Measurements from ENCODE around the gene NPHP4. TPM values are rescaled to one million over a fixed set of nuclear protein-coding genes. Genes with fewer than 3 reads are reported as not detected.

NPHP4 gene
- total RNA-seq, 1 experiment from 2014 or later: 20.0 TPM

GRCh38 chr1:6035303-6035702, 43.1 kb upstream of the NPHP4 start (continued):
- no peak for TF ChIP-seq EZH2phosphoT487 (IDR thresholded peaks at IDR 0.05; ENCODE audit: borderline replicate concordance)
- no peak for TF ChIP-seq SP1 (IDR thresholded peaks at IDR 0.05; ENCODE audit: low read depth)
- no peak for TF ChIP-seq CEBPB (IDR thresholded peaks at IDR 0.05; ENCODE audit: low read depth)
- TF ChIP-seq ZNF274 (IDR thresholded peaks at IDR 0.05; ENCODE audit: low read depth, low read length): no peak
- no peak for TF ChIP-seq SRF (IDR thresholded peaks at IDR 0.05; ENCODE audit: low read depth)
- TF ChIP-seq ELF1 (IDR thresholded peaks at IDR 0.05; ENCODE audit: borderline replicate concordance, low read depth): no peak

- H3K27me3 ChIP-seq (ENCODE audit: insufficient read depth, low read length): no peaks in the 10 kb centered on the region
- no peaks in the 10 kb centered on the region for H3K4me1 ChIP-seq (ENCODE audit: control insufficient read depth in 1 of 2, insufficient read depth in 2 of 2, low read length in 2 of 2)
- intact Hi-C loops (cut with micrococcal nuclease): no loop called here
- H3K27ac ChIP-seq (ENCODE audit: low read depth, low read length): no peak overlapping the region
- H3K4me2 ChIP-seq (ENCODE audit: low read length): no peak overlapping the region
- CTCF ChIA-PET: interaction anchor here (1.2 to 1.7 kb wide), 2 partner anchors 9 to 211 kb away, joined by 5 to 8 read pairs; no protein-coding TSS in a partner anchor
- DNase-seq (ENCODE audit: low read depth, low spot score) (no peak), ATAC-seq (no peak; the same call in 1 of the 2 replicates)
- POLR2A ChIA-PET: interaction anchor here (0.9 kb wide), 1 partner anchor 9 kb away, joined by 4 read pairs; no protein-coding TSS in a partner anchor
- H4K20me1 ChIP-seq (ENCODE audit: insufficient read depth): no peaks in the 10 kb centered on the region
- no peaks in the 10 kb centered on the region for H3K9me3 ChIP-seq (ENCODE audit: control insufficient read depth in 1 of 2, insufficient read depth in 1 of 2, low read depth in 1 of 2, low read length in 2 of 2)
- H3K36me3 ChIP-seq (ENCODE audit: control insufficient read depth in 1 of 2, insufficient read depth in 2 of 2, low read length in 2 of 2): no peaks in the 10 kb centered on the region
- no peak overlapping the region for H3K4me3 ChIP-seq (replicated peaks in 1 of 2; ENCODE audit: low read depth in 1 of 2, low read length in 2 of 2)
- H3K9ac ChIP-seq (ENCODE audit: low read length): no peak overlapping the region
- RAD21 ChIA-PET (ENCODE audit: low non-redundant PET in 1 of 2, low total read pairs in 2 of 2, uncharacterized antibody in 2 of 2, unreplicated experiment in 2 of 2): no interaction called here
- TF ChIP-seq SRF (IDR thresholded peaks at IDR 0.05; ENCODE audit: low read depth) (no peak), EGR1 (IDR thresholded peaks at IDR 0.05; ENCODE audit: low read depth) (no peak)
- no peaks in the 10 kb centered on the region for H3K79me2 ChIP-seq (ENCODE audit: insufficient read depth, low read length)
- no TSS peak for BruUV-seq (replicated peaks)
- H2AFZ ChIP-seq (ENCODE audit: low read depth, low read length, poor library complexity, severe bottlenecking): no peak overlapping the region
- no peaks in the 10 kb centered on the region for H3K9me2 ChIP-seq (ENCODE audit: insufficient read depth)
These were observed 42.5 kb upstream of the NPHP4 start for GRCh38 chr1:6034750-6035096.

- intact Hi-C loops (cut with micrococcal nuclease): no loop called here
- RAD21 ChIA-PET (ENCODE audit: low non-redundant PET in 1 of 2, low total read pairs in 2 of 2, uncharacterized antibody in 2 of 2, unreplicated experiment in 2 of 2): no interaction called here
- H3K4me1 ChIP-seq (ENCODE audit: control insufficient read depth in 1 of 2, insufficient read depth in 2 of 2, low read length in 2 of 2): no peaks in the 10 kb centered on the region
- H3K27me3 ChIP-seq (ENCODE audit: insufficient read depth, low read length): no peaks in the 10 kb centered on the region
- DNase-seq (ENCODE audit: low read depth, low spot score) (no peak), ATAC-seq (peak; percentile 91)
- no peak overlapping the region for H2AFZ ChIP-seq (ENCODE audit: low read depth, low read length, poor library complexity, severe bottlenecking)
- TF ChIP-seq, protein P1, sequence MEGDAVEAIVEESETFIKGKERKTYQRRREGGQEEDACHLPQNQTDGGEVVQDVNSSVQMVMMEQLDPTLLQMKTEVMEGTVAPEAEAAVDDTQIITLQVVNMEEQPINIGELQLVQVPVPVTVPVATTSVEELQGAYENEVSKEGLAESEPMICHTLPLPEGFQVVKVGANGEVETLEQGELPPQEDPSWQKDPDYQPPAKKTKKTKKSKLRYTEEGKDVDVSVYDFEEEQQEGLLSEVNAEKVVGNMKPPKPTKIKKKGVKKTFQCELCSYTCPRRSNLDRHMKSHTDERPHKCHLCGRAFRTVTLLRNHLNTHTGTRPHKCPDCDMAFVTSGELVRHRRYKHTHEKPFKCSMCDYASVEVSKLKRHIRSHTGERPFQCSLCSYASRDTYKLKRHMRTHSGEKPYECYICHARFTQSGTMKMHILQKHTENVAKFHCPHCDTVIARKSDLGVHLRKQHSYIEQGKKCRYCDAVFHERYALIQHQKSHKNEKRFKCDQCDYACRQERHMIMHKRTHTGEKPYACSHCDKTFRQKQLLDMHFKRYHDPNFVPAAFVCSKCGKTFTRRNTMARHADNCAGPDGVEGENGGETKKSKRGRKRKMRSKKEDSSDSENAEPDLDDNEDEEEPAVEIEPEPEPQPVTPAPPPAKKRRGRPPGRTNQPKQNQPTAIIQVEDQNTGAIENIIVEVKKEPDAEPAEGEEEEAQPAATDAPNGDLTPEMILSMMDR (IDR thresholded peaks at IDR 0.05 in 2 of 3, conservative IDR thresholded peaks at IDR 0.05 in 1 of 3; ENCODE audit: borderline replicate concordance in 1 of 3, insufficient read depth in 1 of 3, low read depth in 2 of 3, low read length in 2 of 3): peak; percentile 40 to 79 (median 67); a peak in 5 of 6 replicates
- TF ChIP-seq EGR1 (IDR thresholded peaks at IDR 0.05; ENCODE audit: low read depth): no peak
- no peak overlapping the region for H3K4me2 ChIP-seq (ENCODE audit: low read length)
- H3K9ac ChIP-seq (ENCODE audit: low read length): no peak overlapping the region
- CTCF ChIA-PET: interaction anchor here (1.0 to 1.7 kb wide), 3 partner anchors 8 to 211 kb away, joined by 3 to 8 read pairs (median 5); no protein-coding TSS in a partner anchor
- no peaks in the 10 kb centered on the region for H3K9me3 ChIP-seq (ENCODE audit: control insufficient read depth in 1 of 2, insufficient read depth in 1 of 2, low read depth in 1 of 2, low read length in 2 of 2)
- H3K9me2 ChIP-seq (ENCODE audit: insufficient read depth): no peaks in the 10 kb centered on the region
- no peak overlapping the region for H3K27ac ChIP-seq (ENCODE audit: low read depth, low read length)
- H3K4me3 ChIP-seq (replicated peaks in 1 of 2; ENCODE audit: low read depth in 1 of 2, low read length in 2 of 2): no peak overlapping the region
- no peaks in the 10 kb centered on the region for H3K79me2 ChIP-seq (ENCODE audit: insufficient read depth, low read length)
- H4K20me1 ChIP-seq (ENCODE audit: insufficient read depth): no peaks in the 10 kb centered on the region
- no TSS peak for BruUV-seq (replicated peaks)
- POLR2A ChIA-PET: interaction anchor here (0.9 kb wide), 1 partner anchor 8 kb away, joined by 4 read pairs; no protein-coding TSS in a partner anchor
- no peaks in the 10 kb centered on the region for H3K36me3 ChIP-seq (ENCODE audit: control insufficient read depth in 1 of 2, insufficient read depth in 2 of 2, low read length in 2 of 2)
These were observed 41.9 kb upstream of the NPHP4 start for GRCh38 chr1:6033986-6034749.
